Pancreas (tissue), 10 donors: ENCODE measurements around the gene NBR1. TPM values are rescaled to one million over a fixed set of nuclear protein-coding genes. Genes with fewer than 3 reads are reported as not detected.
"Not testable (repeated sequence)": the region's sequence is repeated elsewhere in the genome, so short reads cannot be mapped to it uniquely, and the experiment has no call there.

Source experiments
- ATAC-seq, 4 donors: fragments of 200-7000 bp; cut with Tn5 transposase; one replicate each; pipeline versions ENCODE4 v1.8.0 to v1.9.1; 2020; ENCODE audit warnings: mild to moderate bottlenecking in 4 of 4, moderate library complexity in 4 of 4
- DNase-seq, 6 donors: peaks; one replicate each; pipeline ENCODE4 v3.0.0-alpha.2; 2020
- FAIRE-seq: peaks from 2 replicates; lab custom pipeline; 2012; peaks lifted over from hg19 to GRCh38; lab: Jason Lieb, UNC
- H3K27ac ChIP-seq, 4 donors: fragments of 200-600 bp; sonication (generic); 1 replicate in 3 of 4; 2 replicates in 1 of 4; pipeline versions ENCODE4 v1.5.0 to v1.8.0; 2020
- H3K27me3 ChIP-seq, 4 donors: fragments of 200-600 bp; one replicate each; pipeline ENCODE4 v1.8.0; 2021
- H3K36me3 ChIP-seq, 3 donors: fragments of 200-600 bp; sonication (generic) in 1 of 3; one replicate each; pipeline versions ENCODE4 v1.5.0 to v1.8.0; 2020 to 2021
- H3K4me1 ChIP-seq, 3 donors: fragments of 200-600 bp; one replicate each; pipeline ENCODE4 v1.8.0; 2021
- H3K4me3 ChIP-seq, 4 donors: fragments of 200-600 bp; sonication (generic) in 2 of 4; one replicate each; pipeline versions ENCODE4 v1.5.0 to v1.8.0; 2020 to 2021
- H3K9me3 ChIP-seq, 4 donors: fragments of 200-600 bp; one replicate each; pipeline ENCODE4 v1.8.0; 2021
- WGBS, 2 donors: extraction: QIAGEN DNeasy Blood & Tissue Kit; methylation state at CpG; one replicate each; pipeline ENCODE4 v1.1.7; 2013; 5-methylcytosine and 5-hydroxymethylcytosine counted together
- intact Hi-C, 3 donors: fragments of 100-400 bp; cut with DNase I; formaldehyde crosslinking; loops; one replicate each; pipeline versions ENCODE4 v1.11.1 to v1.14.2; 2022
- polyA plus RNA-seq, 2 donors: library from polyadenylated mRNA; stranded (reverse); fragments of 200-250 nt; gene quantifications; one replicate each; pipeline ENCODE4 v1.2.3, GENCODE V29; 2013
- total RNA-seq, 6 donors: library from RNA; stranded (reverse); fragmentation: NEBNext Ultra II Directional in 4 of 6; extraction: Animal tissue kit (Norgen Biotek cat#: 25700) in 4 of 6; gene quantifications; one replicate each; pipeline versions ENCODE4 v1.2.1 to v1.2.4, GENCODE V29; 2021 to 2023
- TF ChIP-seq, protein P1 (sequence below), 4 donors: fragments of 200-600 bp; sonication (generic) in 3 of 4; IDR thresholded peaks; one replicate each; pipeline versions ENCODE4 v1.5.0 to v1.8.0; 2021; ENCODE audit warnings: antibody characterized with exemption in 4 of 4
- donor health status: healthy with polysubstance abuse.
- donor health status: DM: no; HTN: no; CAD: no; lungs with moderate emphysema.
- donor health status: DM: no; HTN: no; CAD: no.
- donor health status: control.
- donor health status: control.
- donor health status: Bipolar disorder and iron deficiency.
- donor health status: DM: yes; HTN: yes; CAD: no.
- donor health status: DM: no; HTN: no; CAD: no.
- donor health status: DM: no; HTN: no; CAD: no.
- donor health status: DM: yes; HTN: yes; CAD: no.

Gene NBR1
- total and polyA plus RNA-seq, 8 donors, result 15.5 to 54.0 (median 31.4) TPM

- no peaks in the 10 kb centered on the region for H3K27me3 ChIP-seq
- WGBS, 2 donors, result 89 to 91% methylated on average over 9 of the region's 9 CpGs
- peaks cover 6 to 11% (median 11%) of the 10 kb centered on the region in 3 donors for H3K4me1 ChIP-seq
- no peaks in the 10 kb centered on the region for H3K36me3 ChIP-seq
- TF ChIP-seq, protein P1, sequence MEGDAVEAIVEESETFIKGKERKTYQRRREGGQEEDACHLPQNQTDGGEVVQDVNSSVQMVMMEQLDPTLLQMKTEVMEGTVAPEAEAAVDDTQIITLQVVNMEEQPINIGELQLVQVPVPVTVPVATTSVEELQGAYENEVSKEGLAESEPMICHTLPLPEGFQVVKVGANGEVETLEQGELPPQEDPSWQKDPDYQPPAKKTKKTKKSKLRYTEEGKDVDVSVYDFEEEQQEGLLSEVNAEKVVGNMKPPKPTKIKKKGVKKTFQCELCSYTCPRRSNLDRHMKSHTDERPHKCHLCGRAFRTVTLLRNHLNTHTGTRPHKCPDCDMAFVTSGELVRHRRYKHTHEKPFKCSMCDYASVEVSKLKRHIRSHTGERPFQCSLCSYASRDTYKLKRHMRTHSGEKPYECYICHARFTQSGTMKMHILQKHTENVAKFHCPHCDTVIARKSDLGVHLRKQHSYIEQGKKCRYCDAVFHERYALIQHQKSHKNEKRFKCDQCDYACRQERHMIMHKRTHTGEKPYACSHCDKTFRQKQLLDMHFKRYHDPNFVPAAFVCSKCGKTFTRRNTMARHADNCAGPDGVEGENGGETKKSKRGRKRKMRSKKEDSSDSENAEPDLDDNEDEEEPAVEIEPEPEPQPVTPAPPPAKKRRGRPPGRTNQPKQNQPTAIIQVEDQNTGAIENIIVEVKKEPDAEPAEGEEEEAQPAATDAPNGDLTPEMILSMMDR (IDR thresholded peaks at IDR 0.05), result no peak
- peak in 1 of 6 donors; percentile 3 for DNase-seq
- intact Hi-C loops, result loop anchor here in 1 of 3 donors (5.0 kb wide), 1 partner anchor 97 kb away; no protein-coding TSS in a partner anchor
- no peak for ATAC-seq
- H3K4me3 ChIP-seq, result no peak overlapping the region
- H3K27ac ChIP-seq, result no peak overlapping the region
- H3K9me3 ChIP-seq, result no peaks in the 10 kb centered on the region
- FAIRE-seq, result no peak
These were observed 49.6 kb downstream of the NBR1 start for GRCh38 chr17:43220511-43221125.

DNA sequence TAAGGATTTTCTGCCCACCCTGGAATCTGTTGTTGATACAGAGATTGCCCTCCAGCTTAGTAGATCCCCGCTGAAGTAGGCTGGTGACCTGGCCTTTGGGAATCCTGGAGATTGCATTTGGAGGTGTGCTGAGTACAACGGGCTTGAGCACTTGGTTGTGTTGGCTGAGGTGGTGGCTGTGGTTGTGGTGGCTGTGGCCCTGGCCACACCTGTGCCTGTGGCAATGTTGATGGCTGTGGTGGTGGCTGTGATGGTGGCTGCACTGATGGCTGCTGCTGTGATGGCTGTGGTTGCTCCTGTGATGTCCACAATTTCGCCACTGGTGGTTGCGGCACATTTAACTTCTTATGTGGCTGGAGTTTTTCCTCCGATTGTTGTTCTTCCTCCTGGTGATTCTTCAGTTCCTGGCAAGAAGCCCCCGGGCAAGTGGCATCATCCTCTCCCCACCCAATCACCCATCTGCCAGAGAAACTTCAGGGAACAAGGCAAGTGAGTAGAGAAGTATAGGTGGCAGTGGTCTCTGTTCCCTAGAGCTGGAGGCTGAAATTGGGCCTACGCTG, 53.2 kb downstream of the NBR1 start:
- WGBS, 2 donors, result 89 to 94% methylated on average over 7 of the region's 7 CpGs
- FAIRE-seq, result no peak
- Histone ChIP-seq H3K9me3 (no peaks in the 10 kb centered on the region), H3K4me1 (no peaks in the 10 kb centered on the region), H3K4me3 (no peak overlapping the region), H3K27ac (no peak overlapping the region), H3K36me3 (no peaks in the 10 kb centered on the region), H3K27me3 (no peaks in the 10 kb centered on the region)
- ATAC-seq, result no peak
- TF ChIP-seq, protein P1 (IDR thresholded peaks at IDR 0.05), result no peak
- DNase-seq, result peak in 1 of 6 donors; percentile 2
- intact Hi-C loops, result loop anchor here in 1 of 3 donors (5.0 kb wide), 1 partner anchor 93 kb away; no protein-coding TSS in a partner anchor

GRCh38 chr17:43226393-43226792, 55.4 kb downstream of the NBR1 start:
- Histone ChIP-seq H3K27me3 (no peaks in the 10 kb centered on the region), H3K36me3 (no peaks in the 10 kb centered on the region), H3K4me3 (no peak overlapping the region), H3K27ac (no peak overlapping the region), H3K4me1 (no peaks in the 10 kb centered on the region), H3K9me3 (no peaks in the 10 kb centered on the region)
- DNase-seq (no peak), ATAC-seq (no peak), FAIRE-seq (no peak)
- 94 to 96% methylated on average over 7 of the region's 7 CpGs for WGBS, 2 donors
- intact Hi-C loops, result no loop called here
- TF ChIP-seq, protein P1 (IDR thresholded peaks at IDR 0.05), result no peak

DNA sequence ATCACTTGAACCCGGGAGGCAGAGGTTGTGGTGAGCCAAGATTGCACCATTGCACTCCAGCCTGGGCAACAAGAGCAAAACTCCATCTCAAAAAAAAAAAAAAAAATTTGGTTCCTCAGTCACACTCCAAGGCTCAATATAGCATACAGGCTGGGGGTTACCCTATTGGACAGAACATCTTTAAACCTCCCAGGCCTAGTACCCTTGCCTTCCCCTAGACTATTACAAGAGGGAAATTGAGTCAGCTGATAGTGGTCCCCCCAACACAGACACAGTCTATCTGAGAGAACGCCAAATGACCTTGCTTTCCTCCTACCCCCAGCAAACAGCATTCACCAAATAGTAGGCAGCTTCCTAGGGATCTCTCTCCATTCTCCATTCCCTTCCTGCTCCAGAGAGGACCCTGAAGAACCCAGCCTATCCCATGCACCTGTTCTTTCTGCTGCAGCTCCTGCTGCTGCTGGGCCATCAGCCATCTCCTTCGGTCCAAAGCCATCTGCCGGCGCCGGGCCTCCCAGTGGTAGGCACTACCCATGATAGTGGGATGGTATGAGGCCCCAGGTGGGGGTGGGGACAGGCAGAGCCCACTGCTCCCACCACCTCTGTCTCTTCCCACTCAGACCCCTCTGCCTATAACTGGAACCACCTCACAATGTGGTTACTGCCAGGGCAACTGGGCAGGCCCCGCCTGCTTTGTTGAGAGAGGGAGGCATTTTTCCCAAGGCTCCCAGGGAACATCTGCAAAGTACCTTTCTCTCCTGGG, 57.2 kb downstream of the NBR1 start, which contains the start of gene CCDC200:
TSS of gene CCDC200 (minus strand) at position 604 of the 763 bp plus-strand sequence. CDS start at position 535, 69 bp downstream.
- intact Hi-C loops, DNase-seq, H3K9me3 ChIP-seq, H3K4me3 ChIP-seq, H3K4me1 ChIP-seq, H3K36me3 ChIP-seq, FAIRE-seq, H3K27me3 ChIP-seq, H3K27ac ChIP-seq: not testable (repeated sequence)
- WGBS, 2 donors, result no CpG with 5 or more reads among the region's 7 CpGs
- ATAC-seq, result peak in 1 of 4 donors; percentile 25

DNA sequence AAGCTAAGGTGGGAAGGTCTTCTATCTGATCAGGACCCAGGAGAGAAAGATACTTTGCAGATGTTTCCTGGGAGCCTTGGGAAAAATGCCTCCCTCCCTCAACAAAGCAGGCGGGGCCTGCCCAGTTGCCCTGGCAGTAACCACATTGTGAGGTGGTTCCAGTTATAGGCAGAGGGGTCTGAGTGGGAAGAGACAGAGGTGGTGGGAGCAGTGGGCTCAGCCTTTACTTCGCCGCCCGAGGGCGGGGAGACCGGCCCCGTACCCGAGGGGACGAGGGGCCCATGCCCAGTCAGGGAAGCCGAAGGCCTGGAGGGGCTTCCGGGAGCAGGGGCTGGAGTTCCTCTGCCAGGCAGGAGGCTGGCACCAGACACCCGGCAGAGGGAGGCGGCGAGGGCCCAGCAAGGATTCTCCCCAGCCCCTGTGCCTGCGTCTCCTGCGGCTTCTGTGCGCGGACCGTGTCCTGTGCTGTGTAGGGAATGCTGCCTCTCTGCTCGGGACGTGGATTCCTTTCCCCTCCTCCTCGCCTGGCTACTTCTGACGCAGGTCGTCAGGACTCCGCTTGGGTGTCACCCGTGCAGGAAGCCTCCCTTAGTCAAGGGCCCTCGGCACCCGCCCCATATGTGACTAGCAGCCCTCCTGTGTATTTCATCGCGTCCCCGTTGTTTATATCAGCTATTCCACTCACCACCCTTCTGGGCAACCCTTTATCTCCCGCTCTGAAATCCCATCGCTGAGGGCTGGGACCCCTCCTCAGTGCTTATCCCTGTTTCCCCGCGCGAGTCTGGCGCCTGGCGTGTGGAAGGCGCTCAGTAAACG, 60.4 kb downstream of the NBR1 start:
- peak overlapping the region in 1 of 4 donors; percentile 1 for H3K27ac ChIP-seq
- DNase-seq, result peak in 2 of 6 donors; percentile 11 to 54
- H3K4me1 ChIP-seq, H3K9me3 ChIP-seq, FAIRE-seq, H3K4me3 ChIP-seq, intact Hi-C loops, H3K27me3 ChIP-seq, H3K36me3 ChIP-seq: not testable (repeated sequence)
- ATAC-seq, result peak in 3 of 4 donors; percentile 31 to 83 (median 66)
- 38 to 52% methylated on average over 15 to 18 of the region's 40 CpGs for WGBS, 2 donors

DNA sequence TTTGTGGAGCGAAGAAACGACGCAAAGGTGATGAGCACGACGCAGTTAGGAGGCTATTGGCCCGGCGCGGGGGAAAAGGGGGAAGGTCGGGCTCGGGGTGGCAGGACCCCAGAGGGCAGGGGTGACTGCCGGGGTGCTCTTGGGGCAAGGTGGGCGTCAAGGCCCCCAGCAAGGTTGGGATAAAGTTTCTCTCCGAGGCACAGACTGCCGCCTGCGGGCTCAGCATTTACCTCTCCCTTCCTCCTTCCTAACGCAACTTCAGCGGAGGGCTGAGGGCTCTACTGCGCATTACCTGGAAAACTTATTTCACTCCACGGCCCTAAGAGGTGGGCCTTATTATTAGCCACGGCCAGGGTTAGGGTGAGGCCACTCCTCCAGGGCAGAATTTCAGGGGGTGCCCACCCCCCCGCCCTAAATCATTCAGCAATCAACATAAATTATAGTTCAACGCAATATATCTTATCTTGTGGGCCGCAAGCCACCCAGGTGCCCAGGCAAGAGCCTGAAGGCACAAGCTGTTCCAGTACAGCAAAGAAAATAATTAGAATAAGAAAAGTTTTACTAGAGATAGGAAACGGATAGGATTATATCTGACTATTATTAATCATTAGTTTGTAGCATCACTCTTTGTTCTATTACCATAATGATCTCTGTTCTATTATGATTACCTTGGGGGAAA, 61.1 kb downstream of the NBR1 start:
- H3K36me3 ChIP-seq, H3K27me3 ChIP-seq, H3K9me3 ChIP-seq, H3K4me1 ChIP-seq, FAIRE-seq, ATAC-seq, intact Hi-C loops, H3K4me3 ChIP-seq: not testable (repeated sequence)
- 73 to 74% methylated on average over 7 to 16 of the region's 24 CpGs for whole genome bisulfite sequencing, 2 donors
- peak overlapping the region in 1 of 4 donors; percentile 1 for H3K27ac ChIP-seq
- DNase-seq, result peak; percentile 56 to 96 (median 63)

DNA sequence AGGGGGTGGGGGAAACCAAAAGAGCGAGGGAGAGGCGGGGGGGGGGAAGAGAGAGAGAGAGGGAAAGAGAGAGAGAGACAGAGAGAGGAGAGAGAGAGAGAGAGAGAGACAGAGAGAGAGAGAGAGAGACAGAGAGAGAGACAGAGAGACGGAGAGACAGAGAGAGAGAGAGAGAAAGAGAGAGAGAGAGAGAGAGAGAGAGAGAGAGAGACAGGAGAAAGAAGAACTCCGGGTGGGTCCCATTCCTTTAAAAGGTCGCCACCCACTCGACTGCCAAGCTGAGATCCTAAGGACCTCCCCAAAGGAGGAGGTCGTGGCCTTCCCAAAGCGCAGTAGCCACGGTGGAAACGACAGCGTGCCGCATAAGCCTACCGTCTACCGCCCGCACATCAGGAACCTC, 62.2 kb downstream of the NBR1 start:
- DNase-seq, intact Hi-C loops, H3K27me3 ChIP-seq, ATAC-seq, H3K9me3 ChIP-seq, H3K27ac ChIP-seq, H3K4me3 ChIP-seq, FAIRE-seq, H3K4me1 ChIP-seq, H3K36me3 ChIP-seq: not testable (repeated sequence)
- WGBS, 2 donors, result 0% methylated on average over 1 of the region's 15 CpGs; no CpG with 5 or more reads in 1 of the 2 donors

GRCh38 chr17:43233877-43234276, 62.9 kb downstream of the NBR1 start, which contains the start of gene RNU2-1:
Gene RNU2-1, minus strand, starts transcription at chr17:43233977.
- H3K36me3 ChIP-seq, H3K4me1 ChIP-seq, H3K27ac ChIP-seq, H3K4me3 ChIP-seq, DNase-seq, H3K27me3 ChIP-seq, ATAC-seq, intact Hi-C loops, H3K9me3 ChIP-seq, FAIRE-seq: not testable (repeated sequence)
- no CpG with 5 or more reads among the region's 31 CpGs for WGBS, 2 donors
